Measurements from ENCODE around the gene EIF2A.
A peak's percentile ranks its signal among the peaks of the same experiment; 100 is the strongest.
"Not testable (repeated sequence)": the region's sequence is repeated elsewhere in the genome, so short reads cannot be mapped to it uniquely, and the experiment has no call there.

The EIF2A gene

GRCh38 chr3:150546226-150547044, at the start of gene EIF2A, which contains the start of gene SERP1:
EIF2A (plus strand) TSS chr3:150546787; CDS start chr3:150546803, 16 bp downstream.
SERP1 (minus strand) TSS chr3:150546496; CDS start chr3:150546135, 361 bp downstream.
- DNase-seq (ENCODE audit: low read depth in 3 of 3), result peak; percentile 94 to 99 (median 96)

- no peak for DNase-seq (ENCODE audit: low read depth in 3 of 3)
Observed at GRCh38 chr3:150497956-150498355, 48.6 kb upstream of the EIF2A start.

GRCh38 chr3:150500960-150501359, 45.6 kb upstream of the EIF2A start:
- not testable (repeated sequence) for DNase-seq (ENCODE audit: low read depth in 3 of 3)

- no peak for DNase-seq (ENCODE audit: low read depth in 3 of 3)
Observed at GRCh38 chr3:150503402-150504099, 43.0 kb upstream of the EIF2A start.

GRCh38 chr3:150504483-150504882, 42.1 kb upstream of the EIF2A start:
- no peak for DNase-seq (ENCODE audit: low read depth in 3 of 3)

- DNase-seq (ENCODE audit: low read depth in 3 of 3), result no peak
Observed at GRCh38 chr3:150508401-150508800, 38.2 kb upstream of the EIF2A start.

GRCh38 chr3:150509780-150510179, 36.8 kb upstream of the EIF2A start:
- no peak for DNase-seq (ENCODE audit: low read depth in 3 of 3)

GRCh38 chr3:150511122-150511821, 35.3 kb upstream of the EIF2A start:
- DNase-seq (ENCODE audit: low read depth in 3 of 3), result no peak

GRCh38 chr3:150515210-150515609, 31.4 kb upstream of the EIF2A start:
- no peak for DNase-seq (ENCODE audit: low read depth in 3 of 3)

GRCh38 chr3:150519026-150519425, 27.6 kb upstream of the EIF2A start:
- no peak for DNase-seq (ENCODE audit: low read depth in 3 of 3)

GRCh38 chr3:150520408-150520807, 26.2 kb upstream of the EIF2A start:
- no peak for DNase-seq (ENCODE audit: low read depth in 3 of 3)

GRCh38 chr3:150521463-150521862, 25.1 kb upstream of the EIF2A start:
- DNase-seq (ENCODE audit: low read depth in 3 of 3), result no peak

GRCh38 chr3:150523538-150523937, 23.0 kb upstream of the EIF2A start:
- DNase-seq (ENCODE audit: low read depth in 3 of 3), result no peak

- no peak for DNase-seq (ENCODE audit: low read depth in 3 of 3)
Observed at GRCh38 chr3:150527464-150528255, 18.9 kb upstream of the EIF2A start.

- DNase-seq (ENCODE audit: low read depth in 3 of 3), result no peak
Observed at GRCh38 chr3:150528354-150528797, 18.2 kb upstream of the EIF2A start.

GRCh38 chr3:150531775-150532174, 14.8 kb upstream of the EIF2A start:
- no peak for DNase-seq (ENCODE audit: low read depth in 3 of 3)

- no peak for DNase-seq (ENCODE audit: low read depth in 3 of 3)
Observed at GRCh38 chr3:150535204-150535603, 11.4 kb upstream of the EIF2A start.

- no peak for DNase-seq (ENCODE audit: low read depth in 3 of 3)
Observed at GRCh38 chr3:150538324-150539208, 8.0 kb upstream of the EIF2A start.

- no peak for DNase-seq (ENCODE audit: low read depth in 3 of 3)
Observed at GRCh38 chr3:150540297-150540696, 6.3 kb upstream of the EIF2A start.

GRCh38 chr3:150540991-150541390, 5.6 kb upstream of the EIF2A start:
- no peak for DNase-seq (ENCODE audit: low read depth in 3 of 3)

Measured in stimulated activated CD4-positive, alpha-beta T cell treated with anti-CD3 and anti-CD28 coated beads, TNF-alpha, amount 100 ng/mL, for 48 hours (primary cell).